ENCODE data around the gene TEDC1.

TEDC1 gene

GRCh38 chr14:105485739-105486162 lies 5.3 kb upstream of the TEDC1 start:
- no peak for TF ChIP-seq CREB1 (IDR thresholded peaks at IDR 0.05; ENCODE audit: low read depth)
- TF ChIP-seq, protein P1, sequence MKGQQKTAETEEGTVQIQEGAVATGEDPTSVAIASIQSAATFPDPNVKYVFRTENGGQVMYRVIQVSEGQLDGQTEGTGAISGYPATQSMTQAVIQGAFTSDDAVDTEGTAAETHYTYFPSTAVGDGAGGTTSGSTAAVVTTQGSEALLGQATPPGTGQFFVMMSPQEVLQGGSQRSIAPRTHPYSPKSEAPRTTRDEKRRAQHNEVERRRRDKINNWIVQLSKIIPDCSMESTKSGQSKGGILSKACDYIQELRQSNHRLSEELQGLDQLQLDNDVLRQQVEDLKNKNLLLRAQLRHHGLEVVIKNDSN (IDR thresholded peaks at IDR 0.05) = no peak
- TF ChIP-seq ZBTB7A (IDR thresholded peaks at IDR 0.05; ENCODE audit: low read depth) = no peak
- TF ChIP-seq TAF1 (IDR thresholded peaks at IDR 0.05; ENCODE audit: low read depth) = no peak
- TF ChIP-seq EGR1 (IDR thresholded peaks at IDR 0.05) = no peak
- no peak for TF ChIP-seq TEAD4 (IDR thresholded peaks at IDR 0.05)
- TF ChIP-seq YY1 (IDR thresholded peaks at IDR 0.05; ENCODE audit: low read depth) = no peak
- TF ChIP-seq, protein P2, sequence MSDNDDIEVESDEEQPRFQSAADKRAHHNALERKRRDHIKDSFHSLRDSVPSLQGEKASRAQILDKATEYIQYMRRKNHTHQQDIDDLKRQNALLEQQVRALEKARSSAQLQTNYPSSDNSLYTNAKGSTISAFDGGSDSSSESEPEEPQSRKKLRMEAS (IDR thresholded peaks at IDR 0.05) = no peak
- TF ChIP-seq EP300 (IDR thresholded peaks at IDR 0.05; ENCODE audit: borderline replicate concordance) = no peak
- TF ChIP-seq NFIC (IDR thresholded peaks at IDR 0.05) = no peak
- no peak for TF ChIP-seq FOXM1 (IDR thresholded peaks at IDR 0.05; ENCODE audit: borderline replicate concordance, low read depth)
- no peak for TF ChIP-seq TCF12 (IDR thresholded peaks at IDR 0.05; ENCODE audit: low read depth)
- TF ChIP-seq RAD21 (IDR thresholded peaks at IDR 0.05; ENCODE audit: low read depth) = no peak
- no peak for TF ChIP-seq REST (IDR thresholded peaks at IDR 0.05; ENCODE audit: low read depth)
- TF ChIP-seq CEBPB (IDR thresholded peaks at IDR 0.05) = no peak

GRCh38 chr14:105486163-105486973 lies 4.7 kb upstream of the TEDC1 start, which contains the start of gene CRIP1:
Gene CRIP1 (plus strand): TSS chr14:105486886. CDS start chr14:105487260, 374 bp downstream.
- TF ChIP-seq ZBTB7A (IDR thresholded peaks at IDR 0.05; ENCODE audit: low read depth) (no peak), YY1 (IDR thresholded peaks at IDR 0.05; ENCODE audit: low read depth) (no peak), NFIC (IDR thresholded peaks at IDR 0.05) (no peak), TEAD4 (IDR thresholded peaks at IDR 0.05) (no peak), RAD21 (IDR thresholded peaks at IDR 0.05; ENCODE audit: low read depth) (no peak), TAF1 (IDR thresholded peaks at IDR 0.05; ENCODE audit: low read depth) (no peak), CREB1 (IDR thresholded peaks at IDR 0.05; ENCODE audit: low read depth) (no peak), EP300 (IDR thresholded peaks at IDR 0.05; ENCODE audit: borderline replicate concordance) (no peak), TCF12 (IDR thresholded peaks at IDR 0.05; ENCODE audit: low read depth) (no peak), EGR1 (IDR thresholded peaks at IDR 0.05) (no peak), REST (IDR thresholded peaks at IDR 0.05; ENCODE audit: low read depth) (no peak), CEBPB (IDR thresholded peaks at IDR 0.05) (no peak), FOXM1 (IDR thresholded peaks at IDR 0.05; ENCODE audit: borderline replicate concordance, low read depth) (no peak)
- TF ChIP-seq, protein P1 (IDR thresholded peaks at IDR 0.05) = no peak
- TF ChIP-seq, protein P2 (IDR thresholded peaks at IDR 0.05) = no peak

DNA sequence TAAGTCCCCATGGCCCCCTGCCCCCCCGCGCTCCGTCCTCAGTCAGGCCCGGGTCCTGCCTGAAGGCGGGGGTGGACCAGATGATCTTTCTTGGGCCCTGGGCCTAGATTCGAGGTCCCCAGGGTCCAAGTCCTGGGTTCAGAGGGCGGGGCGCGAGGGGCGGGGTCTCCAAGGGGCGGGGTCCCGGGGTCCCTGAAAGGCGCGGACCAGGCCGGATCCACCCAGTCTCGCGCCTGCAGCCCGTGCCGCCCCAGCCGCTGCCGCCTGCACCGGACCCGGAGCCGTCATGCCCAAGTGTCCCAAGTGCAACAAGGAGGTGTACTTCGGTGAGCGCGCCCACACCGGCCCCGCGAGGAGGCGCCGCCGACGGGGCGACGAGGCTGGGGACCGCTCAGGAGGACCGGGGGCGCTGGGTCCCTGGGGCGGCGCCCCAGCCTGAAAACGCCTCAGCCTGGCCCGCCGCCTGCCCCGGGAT lies 4.0 kb upstream of the TEDC1 start:
- TF ChIP-seq FOXM1 (IDR thresholded peaks at IDR 0.05; ENCODE audit: borderline replicate concordance, low read depth) (no peak), REST (IDR thresholded peaks at IDR 0.05; ENCODE audit: low read depth) (no peak), TAF1 (IDR thresholded peaks at IDR 0.05; ENCODE audit: low read depth) (no peak), TCF12 (IDR thresholded peaks at IDR 0.05; ENCODE audit: low read depth) (no peak), CREB1 (IDR thresholded peaks at IDR 0.05; ENCODE audit: low read depth) (no peak), YY1 (IDR thresholded peaks at IDR 0.05; ENCODE audit: low read depth) (no peak)
- TF ChIP-seq, protein P2 (IDR thresholded peaks at IDR 0.05) = no peak
